GM12891 (cell line): ENCODE measurements around the gene ATG7.

Source experiments
- DNase-seq: peaks from one replicate; pipeline ENCODE4 v3.0.0; 2011; ENCODE audit warnings: low spot score; ENCODE audit not compliant: insufficient read length
- FAIRE-seq: peaks from 2 replicates; lab custom pipeline; 2011; peaks lifted over from hg19 to GRCh38; lab: Jason Lieb, UNC
- PAX5 ChIP-seq: IDR thresholded peaks from 2 replicates; pipeline ENCODE4 v1.6.1; 2011; ENCODE audit warnings: low read length, moderate library complexity, mild to moderate bottlenecking; ENCODE audit not compliant: insufficient read depth, severe bottlenecking
- POLR2A ChIP-seq: IDR thresholded peaks from 2 replicates; pipeline ENCODE4 v1.6.1; 2011; ENCODE audit warnings: low read depth, low read length, control low read depth
- POLR2AphosphoS5 ChIP-seq: IDR thresholded peaks from 2 replicates; pipeline ENCODE4 v1.6.1; 2011; ENCODE audit warnings: low read depth, low read length, control low read depth
- POU2F2 ChIP-seq: IDR thresholded peaks from 2 replicates; pipeline ENCODE4 v1.6.1; 2011; ENCODE audit warnings: low read depth, mild to moderate bottlenecking, control low read depth, low read length, moderate library complexity
- SPI1 ChIP-seq: IDR thresholded peaks from 2 replicates; pipeline ENCODE4 v1.6.1; 2011; ENCODE audit warnings: low read depth, low read length, control low read depth
- TAF1 ChIP-seq: IDR thresholded peaks from 2 replicates; pipeline ENCODE4 v1.6.1; 2011; ENCODE audit warnings: low read depth, low read length, control low read depth

ATG7 gene

GRCh38 chr3:11535243-11535960, 263.2 kb downstream of the ATG7 start:
- no peak for TF ChIP-seq TAF1
- TF ChIP-seq POU2F2: no peak
- no peak for TF ChIP-seq POLR2A
- TF ChIP-seq POLR2AphosphoS5: no peak
- TF ChIP-seq PAX5: no peak
- no peak for TF ChIP-seq SPI1
- DNase-seq (no peak), FAIRE-seq (no peak)

GRCh38 chr3:11536132-11536935, 264.1 kb downstream of the ATG7 start:
- FAIRE-seq (no peak), DNase-seq (no peak)
- TF ChIP-seq POLR2AphosphoS5 (no peak), POLR2A (no peak), PAX5 (no peak), TAF1 (no peak), SPI1 (no peak), POU2F2 (no peak)

GRCh38 chr3:11536936-11537612, 264.9 kb downstream of the ATG7 start:
- FAIRE-seq: no peak
- no peak for TF ChIP-seq POLR2AphosphoS5
- 0 out of 2 replicates have a peak, but pooled peaks have one; percentile 1 for TF ChIP-seq SPI1
- no peak for DNase-seq

GRCh38 chr3:11538581-11538980, 266.4 kb downstream of the ATG7 start:
- TF ChIP-seq SPI1 (no peak), PAX5 (no peak), POU2F2 (no peak), POLR2A (no peak), POLR2AphosphoS5 (no peak), TAF1 (no peak)
- DNase-seq: no peak
- no peak for FAIRE-seq

- no peak for DNase-seq
- no peak for FAIRE-seq
- TF ChIP-seq TAF1: no peak
- TF ChIP-seq PAX5: no peak
- TF ChIP-seq POLR2AphosphoS5: no peak
- no peak for TF ChIP-seq POLR2A
- no peak for TF ChIP-seq SPI1
- TF ChIP-seq POU2F2: no peak
Observed at GRCh38 chr3:11539218-11539617, 267.0 kb downstream of the ATG7 start.

- TF ChIP-seq POU2F2 (no peak), POLR2AphosphoS5 (no peak), POLR2A (no peak), SPI1 (no peak), TAF1 (no peak), PAX5 (no peak)
- FAIRE-seq: no peak
- no peak for DNase-seq
Observed at GRCh38 chr3:11539677-11540076, 267.5 kb downstream of the ATG7 start.

GRCh38 chr3:11541321-11542303, 269.4 kb downstream of the ATG7 start:
- DNase-seq (no peak), FAIRE-seq (no peak)
- TF ChIP-seq POU2F2: no peak
- TF ChIP-seq PAX5: no peak
- TF ChIP-seq POLR2AphosphoS5: no peak
- TF ChIP-seq SPI1: no peak
- no peak for TF ChIP-seq POLR2A
- no peak for TF ChIP-seq TAF1

- DNase-seq (no peak), FAIRE-seq (no peak)
- TF ChIP-seq POU2F2: no peak
- TF ChIP-seq POLR2A: no peak
- no peak for TF ChIP-seq SPI1
- no peak for TF ChIP-seq PAX5
- TF ChIP-seq TAF1: no peak
- TF ChIP-seq POLR2AphosphoS5: no peak
Observed at GRCh38 chr3:11542551-11542950, 270.4 kb downstream of the ATG7 start.
